Activated CD8-positive, alpha-beta memory T cell treated with anti-CD3 and anti-CD28 coated beads, Interleukin-2, amount 50 U/mL, for 24 hours (primary cell): Measurements from ENCODE around the gene ZNF883.

Source experiments
- DNase-seq: peaks from one replicate; pipeline ENCODE4 v3.0.0-alpha.2; 2020; ENCODE audit errors: extremely low read depth

ZNF883 gene

GRCh38 chr9:112917987-112918362 is 94.0 kb downstream of the ZNF883 start:
- no peak for DNase-seq

- no peak for DNase-seq
Observed at GRCh38 chr9:112917047-112917986, 94.7 kb downstream of the ZNF883 start.

DNA sequence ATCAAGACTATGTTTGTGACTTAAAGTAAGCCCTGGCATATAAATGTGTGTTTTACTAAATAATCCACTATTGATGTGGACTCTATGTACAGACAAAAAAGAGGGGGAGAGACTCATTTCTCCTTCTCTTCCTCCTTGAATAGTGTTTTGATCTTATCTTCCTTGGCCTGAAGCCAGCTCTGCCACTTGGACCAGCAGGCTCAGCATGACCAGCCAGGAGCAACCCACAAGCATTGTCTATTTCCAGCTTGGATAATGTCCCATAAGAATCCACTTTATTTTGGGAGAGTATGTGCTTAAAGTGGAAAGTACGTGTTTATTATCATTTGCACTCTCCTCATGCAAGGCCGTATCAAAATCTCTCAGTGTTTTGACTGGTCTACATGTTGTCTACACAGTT is 97.5 kb downstream of the ZNF883 start:
- DNase-seq = no peak

- no peak for DNase-seq
Observed at GRCh38 chr9:112913326-112913725, 98.7 kb downstream of the ZNF883 start.

DNA sequence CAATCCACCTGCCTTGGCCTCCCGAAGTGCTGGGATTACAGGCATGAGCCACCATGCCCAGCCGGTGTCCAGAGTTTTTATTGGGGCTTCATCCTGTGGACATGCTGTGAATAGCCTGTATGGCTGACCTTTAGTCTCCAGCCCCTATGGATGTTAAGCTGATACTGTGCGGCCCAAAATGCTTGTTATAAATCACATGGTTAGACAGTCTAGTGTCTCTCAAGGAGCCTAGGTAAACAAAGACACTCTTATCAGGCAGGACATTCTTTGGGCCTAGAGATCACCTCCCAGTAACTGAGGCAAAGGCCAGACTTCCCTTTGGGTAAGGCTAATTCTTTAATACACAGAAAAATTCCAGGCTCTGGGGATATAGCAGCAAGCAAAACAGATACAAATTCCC is 99.4 kb downstream of the ZNF883 start:
- DNase-seq = no peak

DNA sequence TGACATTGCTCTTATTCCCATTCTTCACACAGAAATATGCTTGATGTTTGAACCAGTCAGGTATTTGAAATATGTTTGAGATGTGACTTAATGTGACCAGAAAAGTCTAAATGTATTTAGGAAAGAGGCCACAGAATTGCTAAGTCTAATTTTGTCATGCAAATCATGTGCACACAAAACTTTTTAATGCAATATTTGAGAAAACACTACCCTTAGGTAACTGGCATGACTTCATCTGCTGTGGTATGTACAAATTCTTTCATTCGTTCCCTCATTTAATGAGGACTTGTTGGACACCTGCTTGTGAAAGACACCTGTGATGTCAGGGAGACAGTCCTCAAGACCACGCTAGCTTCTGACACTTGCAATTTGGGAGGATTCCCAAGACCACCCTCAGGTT is 100.3 kb downstream of the ZNF883 start:
- no peak for DNase-seq
